Measurements from ENCODE around the gene RXFP3. TPM values are rescaled to one million over a fixed set of nuclear protein-coding genes. Genes with fewer than 3 reads are reported as not detected.

The RXFP3 gene
- total RNA-seq, 1 donor from 2014 or later, result not detected

DNA sequence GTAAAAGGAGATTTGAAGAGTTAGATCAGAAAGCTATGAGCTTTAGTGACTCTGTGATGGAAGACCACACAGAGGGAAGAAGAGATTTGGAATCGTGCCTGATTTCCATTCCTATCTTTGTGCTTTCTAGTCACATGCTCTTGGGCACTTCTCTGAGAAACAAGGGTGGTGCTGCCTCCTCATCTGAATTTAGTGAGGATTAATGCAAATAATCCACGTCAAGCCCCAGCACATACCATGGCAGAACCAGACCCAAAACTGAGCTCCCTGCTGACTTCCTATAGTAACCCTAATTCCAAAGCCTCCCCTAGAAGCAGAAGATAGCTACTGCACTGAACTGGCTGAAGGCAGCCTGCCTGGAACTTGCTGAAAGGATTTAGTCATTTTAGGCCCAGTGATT lies 30.6 kb downstream of the RXFP3 start:
- TF ChIP-seq CTCF (IDR thresholded peaks at IDR 0.05), result no peak
- intact Hi-C loops (cut with DNase I), result no loop called here
- H3K27ac ChIP-seq, result no peak overlapping the region
- H3K9me3 ChIP-seq, result no peaks in the 10 kb centered on the region
- no peak overlapping the region for H3K4me3 ChIP-seq
- no peaks in the 10 kb centered on the region for H3K36me3 ChIP-seq
- ATAC-seq (no peak), DNase-seq (no peak)
- H3K4me1 ChIP-seq, result no peaks in the 10 kb centered on the region
- no peaks in the 10 kb centered on the region for H3K27me3 ChIP-seq (ENCODE audit: low read depth)

- no peak for DNase-seq
- intact Hi-C loops (cut with DNase I), result no loop called here
- ATAC-seq, result no peak
- TF ChIP-seq CTCF (IDR thresholded peaks at IDR 0.05), result no peak
- H3K27me3 ChIP-seq (ENCODE audit: low read depth), result no peaks in the 10 kb centered on the region
- H3K9me3 ChIP-seq, result no peaks in the 10 kb centered on the region
- H3K27ac ChIP-seq, result no peak overlapping the region
- H3K4me1 ChIP-seq, result no peaks in the 10 kb centered on the region
- no peaks in the 10 kb centered on the region for H3K36me3 ChIP-seq
- no peak overlapping the region for H3K4me3 ChIP-seq
These were observed 32.2 kb downstream of the RXFP3 start for GRCh38 chr5:33968211-33969005.

DNA sequence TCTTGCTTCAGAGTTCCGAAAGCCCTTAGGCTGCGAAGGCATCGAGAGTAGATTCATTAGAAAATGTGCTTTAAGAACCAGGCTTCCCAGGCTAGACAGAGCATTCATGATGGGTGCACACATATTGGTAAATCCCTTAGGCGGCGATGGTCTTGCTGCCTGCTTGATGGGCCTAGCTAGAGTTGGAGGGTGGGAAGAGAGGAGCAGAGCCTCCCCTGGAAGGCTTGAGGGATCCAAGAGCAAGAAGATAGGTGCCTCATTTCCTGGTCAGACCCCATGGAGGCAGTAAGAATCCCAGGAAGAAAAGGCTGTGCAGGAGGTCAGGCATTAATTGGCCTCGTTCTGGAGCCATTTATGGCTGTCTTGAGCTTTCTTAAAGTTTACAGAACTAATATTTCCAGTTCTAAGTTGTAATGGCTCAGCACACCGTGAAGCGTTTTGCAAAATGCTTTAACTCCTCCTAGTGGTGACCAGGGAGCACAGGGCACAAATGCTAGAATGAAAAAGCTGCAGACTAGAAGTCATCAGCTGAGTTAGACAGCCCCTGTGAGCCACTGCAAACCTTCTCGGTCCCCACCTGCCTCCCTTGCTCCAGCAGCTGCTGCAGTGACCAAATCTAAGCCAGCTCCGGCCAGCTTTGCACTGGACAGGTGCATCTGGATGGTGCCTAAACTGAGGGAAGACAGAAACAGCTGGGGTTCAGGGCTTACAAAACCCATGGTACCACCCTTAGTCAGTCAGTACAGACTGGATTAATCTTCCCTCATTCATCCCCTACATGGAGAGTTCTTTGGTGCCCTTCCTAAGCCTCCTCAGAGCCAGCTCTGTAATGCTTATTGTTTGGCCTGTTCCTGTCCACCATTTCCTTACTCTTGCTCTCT lies 33.6 kb downstream of the RXFP3 start:
- Histone ChIP-seq H3K27ac (no peak overlapping the region), H3K27me3 (ENCODE audit: low read depth) (no peaks in the 10 kb centered on the region), H3K9me3 (no peaks in the 10 kb centered on the region), H3K4me1 (no peaks in the 10 kb centered on the region), H3K36me3 (no peaks in the 10 kb centered on the region), H3K4me3 (no peak overlapping the region)
- intact Hi-C loops (cut with DNase I), result no loop called here
- peak; percentile 59 for TF ChIP-seq CTCF (IDR thresholded peaks at IDR 0.05)
- ATAC-seq (peak; percentile 35 to 57), DNase-seq (no peak)

- no peak overlapping the region for H3K4me3 ChIP-seq
- no peak overlapping the region for H3K27ac ChIP-seq
- no peaks in the 10 kb centered on the region for H3K9me3 ChIP-seq
- H3K36me3 ChIP-seq, result no peaks in the 10 kb centered on the region
- intact Hi-C loops (cut with DNase I), result no loop called here
- no peaks in the 10 kb centered on the region for H3K27me3 ChIP-seq (ENCODE audit: low read depth)
- no peak for ATAC-seq
- no peak for DNase-seq
- no peaks in the 10 kb centered on the region for H3K4me1 ChIP-seq
- TF ChIP-seq CTCF (IDR thresholded peaks at IDR 0.05), result no peak
These were observed 37.1 kb downstream of the RXFP3 start for GRCh38 chr5:33973271-33973670.

DNA sequence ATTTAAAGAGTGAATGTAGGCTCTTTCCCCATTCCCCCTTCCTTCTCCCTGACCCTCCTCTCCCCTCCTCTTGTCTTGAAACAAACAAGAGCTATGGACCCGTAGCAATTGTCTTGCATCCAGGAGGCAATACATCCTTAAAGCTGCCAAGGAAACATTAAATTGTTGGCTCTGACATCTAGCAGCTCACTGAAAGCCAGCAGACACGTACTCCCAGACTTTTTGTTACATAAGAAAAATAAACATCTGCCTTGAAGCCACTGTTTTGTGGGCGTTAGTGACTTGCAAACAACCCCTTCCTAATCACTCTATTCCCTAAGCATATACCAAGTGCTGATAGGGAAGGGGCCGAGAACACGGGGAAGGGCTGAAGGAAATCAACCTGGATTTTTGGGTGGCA lies 39.7 kb downstream of the RXFP3 start:
- ATAC-seq, result no peak
- intact Hi-C loops (cut with DNase I), result no loop called here
- no peaks in the 10 kb centered on the region for H3K9me3 ChIP-seq
- H3K27ac ChIP-seq, result no peak overlapping the region
- no peak for TF ChIP-seq CTCF (IDR thresholded peaks at IDR 0.05)
- H3K27me3 ChIP-seq (ENCODE audit: low read depth), result no peaks in the 10 kb centered on the region
- no peak overlapping the region for H3K4me3 ChIP-seq
- H3K4me1 ChIP-seq, result no peaks in the 10 kb centered on the region
- no peak for DNase-seq
- no peaks in the 10 kb centered on the region for H3K36me3 ChIP-seq
